ENCODE measurements around the gene CNGA1.
"Not testable (repeated sequence)": the region's sequence is repeated elsewhere in the genome, so short reads cannot be mapped to it uniquely, and the experiment has no call there.

Gene CNGA1

DNA sequence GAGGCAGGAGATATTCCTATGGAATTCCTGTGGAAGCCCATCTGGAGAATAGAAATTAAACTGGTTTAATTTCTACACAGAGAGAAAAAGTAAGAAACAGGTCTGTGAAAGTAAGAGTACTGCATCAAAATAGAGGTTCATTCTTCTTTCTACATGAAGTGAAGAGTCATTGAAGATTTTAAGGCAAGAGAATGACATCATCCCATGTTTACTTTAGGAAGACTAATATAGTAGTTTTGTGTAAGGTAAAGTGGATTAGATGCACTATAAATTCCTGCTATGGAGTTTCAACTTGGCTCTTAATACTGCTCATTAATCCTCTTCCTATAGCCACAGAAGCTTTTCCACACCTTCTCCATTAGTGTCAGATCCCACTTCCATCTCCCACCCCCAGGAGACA lies 47.6 kb downstream of the CNGA1 start:
- no peak for DNase-seq (ENCODE audit: low read depth)

DNA sequence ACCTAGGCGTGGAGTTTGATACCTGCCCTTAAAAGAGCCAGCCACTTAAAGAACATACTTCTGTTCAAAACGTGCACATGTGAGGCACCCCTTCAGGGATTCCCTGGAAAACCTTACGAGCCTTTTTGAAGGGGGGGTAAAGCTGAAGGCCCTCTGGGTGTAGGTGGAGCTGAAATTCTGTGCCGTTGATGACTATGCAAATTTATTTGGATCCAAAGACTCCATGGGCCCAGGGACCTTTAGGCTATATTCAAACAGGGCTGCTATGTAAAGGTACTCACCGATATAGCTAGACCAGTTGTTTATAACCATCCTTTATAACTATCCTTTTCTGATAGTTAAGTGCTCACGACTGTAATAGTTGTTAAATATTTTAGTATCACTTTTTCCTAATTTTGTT lies 61.8 kb downstream of the CNGA1 start:
- DNase-seq (ENCODE audit: low read depth), result no peak

DNA sequence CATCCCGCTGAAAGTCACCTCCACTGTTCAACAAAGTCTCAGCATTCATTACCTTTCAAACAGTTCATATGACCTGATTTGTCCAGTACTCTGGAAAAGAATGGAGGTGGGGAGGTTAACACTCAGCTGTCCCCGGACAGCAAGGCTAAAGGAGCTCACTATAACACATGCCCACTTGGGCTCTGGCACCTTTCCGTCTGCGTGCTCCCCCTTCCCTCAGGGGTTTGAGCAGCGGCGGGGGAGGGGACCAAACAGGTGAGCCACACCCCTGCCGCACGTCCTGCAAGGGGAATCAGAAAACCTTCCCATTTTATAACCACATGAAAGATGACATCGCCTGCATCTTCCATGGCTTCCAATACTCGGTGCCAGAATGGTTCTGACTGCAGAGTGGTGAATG lies 62.2 kb downstream of the CNGA1 start:
- no peak for DNase-seq (ENCODE audit: low read depth)

DNA sequence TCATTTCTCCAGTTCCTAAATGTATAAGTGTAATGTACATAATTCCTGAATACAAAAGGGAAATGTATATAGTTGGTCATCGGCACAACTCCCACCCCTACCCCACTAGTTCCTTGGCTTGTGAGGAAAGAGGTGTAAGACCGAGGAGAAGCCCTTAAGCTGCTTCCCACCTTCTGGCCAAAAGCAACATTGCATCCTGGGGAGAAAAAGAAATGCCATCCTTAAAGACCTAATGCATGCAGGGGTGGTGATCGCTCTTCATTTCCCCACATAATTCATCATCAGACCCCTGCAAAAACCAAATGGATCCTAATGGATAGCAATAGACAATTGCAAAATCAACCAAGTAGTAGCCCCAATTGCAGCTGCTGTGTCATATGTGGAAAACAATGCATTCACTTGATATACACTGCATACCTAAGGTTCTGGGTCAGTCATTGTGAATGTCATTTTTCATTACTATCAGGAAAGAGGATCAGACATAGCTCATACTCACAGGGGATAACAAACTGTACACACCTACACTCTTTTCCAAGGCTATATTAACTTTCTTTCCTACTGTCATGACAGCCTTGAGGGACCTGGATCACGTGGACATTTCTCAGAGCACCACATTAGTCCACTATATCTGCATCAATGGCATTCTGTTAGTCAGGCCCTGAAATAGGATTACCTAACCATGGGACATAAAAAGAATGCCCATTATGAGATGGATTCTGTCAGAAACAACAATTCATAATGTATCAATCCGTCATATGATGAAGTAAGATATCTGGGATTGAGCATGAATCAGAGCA lies 70.4 kb downstream of the CNGA1 start:
- DNase-seq (ENCODE audit: low read depth), result no peak

DNA sequence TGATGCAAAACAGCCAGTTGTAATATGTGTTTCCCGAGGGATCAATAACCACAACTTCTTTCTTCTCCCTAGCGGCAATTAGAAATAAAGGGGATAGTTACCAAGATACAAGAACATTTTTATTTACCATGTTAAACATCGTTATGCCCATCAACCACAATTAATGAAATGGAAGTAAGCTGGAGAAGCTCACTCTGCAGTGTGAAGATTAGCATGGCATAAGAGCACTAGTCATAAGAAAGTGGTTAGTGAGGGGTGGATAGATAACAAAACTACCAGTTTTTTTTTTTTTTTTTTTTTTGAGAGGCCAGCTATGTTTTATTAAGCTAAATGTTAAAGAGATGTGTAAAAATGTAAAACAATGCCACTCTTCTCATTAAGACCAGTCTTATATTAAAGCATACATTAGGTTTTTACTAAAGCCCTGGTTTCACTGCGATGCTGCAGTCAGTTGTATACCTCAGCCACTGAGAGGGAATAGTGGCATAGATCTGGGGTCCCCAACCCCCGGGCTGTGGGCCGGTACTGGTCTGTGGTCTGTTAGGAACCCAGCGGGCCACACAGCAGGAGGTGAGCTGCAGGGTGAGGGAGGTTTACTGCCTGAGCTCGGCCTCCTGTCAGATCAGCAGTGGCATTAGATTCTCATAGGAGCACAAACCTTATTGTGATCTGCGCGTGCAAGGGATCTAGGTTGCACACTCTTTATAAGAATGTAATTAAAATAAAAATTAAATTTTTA lies 74.2 kb downstream of the CNGA1 start:
- no peak for DNase-seq (ENCODE audit: low read depth)

DNA sequence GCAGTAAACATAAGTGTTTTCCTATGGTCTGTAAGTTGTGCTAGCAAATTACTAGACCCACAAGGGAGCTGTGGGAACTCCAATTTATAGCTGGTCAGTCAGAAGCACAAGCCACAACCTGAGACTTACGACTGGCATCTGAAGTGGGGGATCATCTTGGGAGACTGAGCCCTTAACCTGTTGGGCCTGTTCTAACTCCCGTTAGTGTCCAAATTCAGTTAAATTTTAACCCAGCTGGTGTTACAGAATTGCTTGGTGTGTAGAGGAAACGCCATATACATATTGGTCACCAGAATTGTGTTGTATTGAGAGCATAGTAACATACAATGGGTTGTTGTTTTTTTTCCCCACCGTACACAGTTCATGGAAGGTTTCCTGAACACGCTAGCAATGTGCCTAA lies 77.0 kb downstream of the CNGA1 start:
- DNase-seq (ENCODE audit: low read depth), result no peak

DNA sequence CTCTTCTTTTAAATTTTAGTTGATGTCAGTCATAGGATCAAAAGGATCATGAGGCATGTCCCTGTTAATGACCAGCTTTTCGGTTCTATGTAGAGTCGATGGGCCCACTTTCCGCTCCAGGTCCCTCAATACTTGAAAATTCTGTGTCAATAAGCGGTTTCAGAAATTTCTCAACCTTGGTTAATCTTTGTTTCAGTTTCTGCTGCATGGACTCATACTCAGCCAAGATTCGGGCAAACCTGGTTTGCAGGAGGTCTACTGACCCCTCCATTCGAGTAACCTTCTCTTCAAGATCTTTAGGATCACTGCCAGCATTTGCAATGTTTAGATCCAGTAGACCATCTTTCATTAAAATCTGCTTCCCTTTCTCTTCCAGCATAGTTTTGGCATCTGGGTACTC lies 80.1 kb downstream of the CNGA1 start:
- no peak for DNase-seq (ENCODE audit: low read depth)

DNA sequence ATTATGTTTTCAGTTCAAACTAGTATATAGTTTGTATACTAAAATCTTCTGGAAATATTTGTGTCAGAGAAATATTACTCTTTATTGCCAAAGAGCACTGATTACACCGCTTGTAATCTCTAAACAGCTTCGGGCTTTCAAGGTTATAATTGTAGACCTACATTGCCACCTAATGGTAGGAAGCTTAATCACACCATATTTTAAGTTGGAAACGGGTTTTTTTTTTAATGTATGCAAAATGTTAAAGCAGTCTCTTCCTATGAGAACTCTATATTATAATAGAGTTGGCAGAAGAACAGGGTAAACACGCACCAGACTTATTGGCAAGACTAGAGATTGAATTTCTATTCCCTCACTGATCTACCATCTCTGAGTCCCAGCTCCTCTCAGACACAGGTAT lies 82.6 kb downstream of the CNGA1 start:
- no peak for DNase-seq (ENCODE audit: low read depth)

DNA sequence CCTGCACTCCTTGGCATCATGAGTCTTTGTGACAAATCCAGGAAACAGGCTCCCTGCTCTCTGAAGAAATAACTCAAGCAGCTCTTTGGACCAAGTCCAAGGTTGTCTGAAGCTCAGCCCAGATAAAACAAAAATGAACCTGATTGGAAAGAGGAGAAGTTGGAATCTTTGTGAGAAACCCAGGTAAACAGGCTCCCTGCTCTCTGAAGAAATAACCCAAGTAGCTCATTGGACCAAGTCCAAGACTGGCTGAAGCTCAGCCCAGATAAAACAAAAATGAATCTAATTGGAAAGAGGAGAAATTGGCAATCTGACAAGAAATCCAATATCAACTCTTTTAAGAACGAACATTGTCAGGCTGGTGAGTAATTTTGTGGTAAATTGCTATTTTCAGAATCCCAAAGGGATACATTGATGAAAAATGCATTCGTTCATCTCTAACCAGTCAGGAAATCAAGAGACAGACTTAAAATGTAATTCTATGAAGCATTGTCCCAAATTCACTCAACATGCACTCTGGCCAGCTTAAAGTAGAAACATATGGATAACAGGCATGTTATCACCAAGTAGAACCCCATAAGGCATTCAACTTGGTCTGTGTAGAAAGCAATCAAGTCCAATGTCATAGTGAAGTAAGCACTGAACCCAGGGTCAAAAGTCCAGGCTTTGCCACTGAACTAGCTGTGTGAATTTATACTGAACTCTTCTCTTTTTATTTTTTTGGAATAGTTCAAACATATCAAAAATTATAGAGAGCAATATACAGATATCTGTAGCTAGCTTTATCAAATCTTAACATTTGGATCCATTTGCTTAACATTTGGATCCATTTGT lies 85.3 kb downstream of the CNGA1 start:
- DNase-seq (ENCODE audit: low read depth), result no peak

DNA sequence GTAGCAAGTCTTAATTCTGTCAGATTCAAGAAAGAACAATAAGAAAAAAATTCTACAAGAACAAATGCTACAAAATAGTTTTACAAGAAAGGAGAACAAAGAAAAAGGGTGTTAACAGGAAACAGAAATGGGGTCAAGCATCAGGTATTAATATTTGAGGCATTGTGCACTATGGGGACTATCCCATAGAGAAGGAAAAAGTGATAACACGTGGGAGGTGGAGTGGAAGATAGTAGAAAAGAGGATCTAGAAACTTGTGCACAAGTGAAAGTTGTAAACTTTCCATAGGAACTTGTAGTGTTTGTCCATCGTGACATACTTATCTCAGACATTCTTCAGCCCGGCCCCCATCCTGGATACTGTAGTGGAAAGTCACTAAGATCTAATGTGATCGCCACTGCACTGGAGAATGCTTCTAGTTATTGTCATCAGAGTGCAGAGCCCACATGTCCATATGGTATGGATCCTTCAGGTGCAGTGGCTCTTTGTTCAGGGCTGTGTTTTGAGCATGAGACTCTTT lies 86.7 kb downstream of the CNGA1 start:
- no peak for DNase-seq (ENCODE audit: low read depth)

DNA sequence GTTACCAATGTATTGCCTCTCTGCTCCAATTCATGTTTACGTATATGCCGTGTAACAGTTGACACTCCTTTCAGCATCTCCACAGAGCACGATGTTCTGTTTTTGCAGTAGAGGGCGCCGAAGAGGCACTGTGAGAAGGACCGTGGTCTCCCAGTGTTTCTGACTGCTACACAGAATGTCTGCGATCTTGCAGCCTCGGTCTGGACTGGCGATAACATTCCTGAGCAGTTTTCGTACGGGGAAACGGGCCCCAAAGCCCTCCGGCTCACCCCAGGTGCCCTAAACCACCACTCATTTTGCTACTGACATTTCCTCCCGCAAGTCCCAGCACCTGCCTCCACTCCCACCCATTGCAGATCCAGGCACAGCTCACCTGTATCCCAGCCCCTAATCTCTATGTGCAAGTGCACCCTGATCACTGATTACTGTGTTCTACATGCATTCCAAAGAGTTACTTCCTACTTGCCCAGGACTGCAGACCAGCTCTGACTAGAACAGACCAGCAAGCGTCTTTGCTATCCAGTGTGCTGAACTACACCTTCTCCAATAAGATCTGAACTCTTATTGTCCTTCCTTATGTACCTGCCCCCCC lies 89.7 kb downstream of the CNGA1 start:
- peak; percentile 21 for DNase-seq (ENCODE audit: low read depth)

DNA sequence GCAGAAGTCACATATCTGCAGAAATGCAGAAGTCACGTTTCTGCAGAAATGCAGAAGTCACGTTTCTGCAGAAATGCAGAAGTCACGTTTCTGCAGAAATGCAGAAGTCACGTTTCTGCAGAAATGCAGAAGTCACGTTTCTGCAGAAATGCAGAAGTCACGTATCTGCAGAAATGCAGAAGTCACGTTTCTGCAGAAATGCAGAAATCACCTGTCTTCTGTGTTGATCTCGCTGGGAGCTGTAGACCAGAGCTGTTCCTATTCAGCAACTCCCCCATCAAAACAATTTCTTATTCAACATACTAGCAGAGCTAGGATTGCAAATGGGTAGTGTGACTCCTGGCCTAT lies 93.2 kb downstream of the CNGA1 start:
- not testable (repeated sequence) for DNase-seq (ENCODE audit: low read depth)

DNA sequence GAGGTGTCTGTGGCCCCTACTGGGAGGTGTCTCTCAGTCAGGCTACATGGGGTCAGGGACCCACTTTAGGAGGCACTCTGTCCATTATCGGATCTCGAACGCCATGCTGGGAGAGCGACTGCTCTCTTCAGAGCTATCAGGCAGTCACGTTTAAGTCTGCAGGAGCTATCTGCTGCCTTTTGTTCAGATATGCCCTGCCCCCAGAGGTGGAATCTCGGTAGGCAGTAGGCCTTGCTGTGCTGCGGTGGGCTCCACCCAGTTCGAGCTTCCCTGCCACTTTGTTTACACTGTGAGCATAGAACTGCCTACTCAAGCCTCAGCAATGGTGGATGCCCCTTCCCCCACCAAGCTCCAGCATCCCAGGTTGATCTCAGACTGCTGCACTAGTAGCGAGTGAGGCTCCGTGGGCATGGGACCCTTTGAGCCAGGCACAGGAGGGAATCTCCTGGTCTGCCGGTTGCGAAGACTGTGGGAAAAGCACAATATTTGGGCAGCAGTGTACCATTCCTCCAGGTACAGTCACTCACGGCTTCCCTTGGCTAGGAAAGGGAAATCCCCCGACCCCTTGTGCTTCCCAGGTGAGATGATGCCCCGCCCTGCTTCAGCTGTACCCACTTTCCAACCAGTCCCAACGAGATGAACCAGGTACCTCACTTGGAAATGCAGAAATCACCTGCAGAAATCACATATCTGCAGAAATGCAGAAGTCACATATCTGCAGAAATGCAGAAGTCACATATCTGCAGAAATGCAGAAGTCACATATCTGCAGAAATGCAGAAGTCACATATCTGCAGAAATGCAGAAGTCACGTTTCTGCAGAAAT lies 93.8 kb downstream of the CNGA1 start:
- DNase-seq (ENCODE audit: low read depth), result not testable (repeated sequence)

DNA sequence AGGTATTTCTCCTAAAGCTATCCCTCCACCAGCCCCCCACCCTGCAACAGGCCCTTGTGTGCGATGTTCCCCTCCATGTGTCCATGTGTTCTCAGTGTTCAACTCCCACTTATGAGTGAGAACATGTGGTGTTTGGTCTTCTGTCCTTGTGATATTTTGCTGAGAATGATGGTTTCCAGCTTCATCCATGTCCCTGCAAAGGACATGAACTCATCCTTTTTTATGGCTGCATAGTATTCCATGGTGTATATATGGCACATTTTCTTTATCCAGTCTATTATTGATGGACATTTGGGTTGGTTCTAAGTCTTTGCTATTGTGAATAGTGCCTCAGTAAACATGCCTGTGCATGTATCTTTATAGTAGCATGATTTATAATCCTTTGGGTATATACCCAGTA lies 99.3 kb downstream of the CNGA1 start:
- DNase-seq (ENCODE audit: low read depth), result not testable (repeated sequence)

DNA sequence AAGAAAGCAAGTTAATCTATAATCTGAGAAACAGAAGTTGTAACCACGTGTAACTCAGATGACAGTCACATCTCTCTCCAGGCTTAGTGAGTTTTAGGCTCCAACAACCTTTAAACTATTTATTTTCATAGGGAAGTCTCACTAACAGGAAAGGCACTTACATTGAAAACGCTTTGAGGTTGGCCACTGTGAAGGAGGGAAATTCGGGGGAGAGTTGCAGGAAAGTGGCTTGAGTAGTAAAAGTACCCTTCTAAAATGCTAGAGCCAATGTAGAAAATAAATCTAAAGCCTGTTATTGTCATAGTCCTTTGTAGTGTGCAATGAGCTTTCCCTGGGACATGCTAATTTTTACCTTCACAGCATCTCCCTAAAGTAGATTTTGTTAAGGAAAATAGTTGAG lies 101.1 kb downstream of the CNGA1 start:
- no peak for DNase-seq (ENCODE audit: low read depth)

DNA sequence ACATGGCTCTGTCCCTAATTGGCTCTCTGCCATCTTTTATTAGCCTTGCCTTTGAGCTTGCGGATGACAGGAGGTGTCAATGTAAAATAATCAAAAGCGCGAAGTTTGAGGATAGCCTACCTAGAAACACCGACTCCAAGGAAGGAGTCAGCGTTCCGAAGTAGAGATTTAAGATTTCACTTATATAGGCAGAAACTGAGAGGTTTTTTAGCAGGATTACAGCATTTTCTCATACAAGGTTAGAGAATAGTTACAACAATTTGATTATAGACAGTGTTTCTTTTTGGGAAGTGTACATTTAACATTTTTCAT lies 101.6 kb downstream of the CNGA1 start:
- no peak for DNase-seq (ENCODE audit: low read depth)

DNA sequence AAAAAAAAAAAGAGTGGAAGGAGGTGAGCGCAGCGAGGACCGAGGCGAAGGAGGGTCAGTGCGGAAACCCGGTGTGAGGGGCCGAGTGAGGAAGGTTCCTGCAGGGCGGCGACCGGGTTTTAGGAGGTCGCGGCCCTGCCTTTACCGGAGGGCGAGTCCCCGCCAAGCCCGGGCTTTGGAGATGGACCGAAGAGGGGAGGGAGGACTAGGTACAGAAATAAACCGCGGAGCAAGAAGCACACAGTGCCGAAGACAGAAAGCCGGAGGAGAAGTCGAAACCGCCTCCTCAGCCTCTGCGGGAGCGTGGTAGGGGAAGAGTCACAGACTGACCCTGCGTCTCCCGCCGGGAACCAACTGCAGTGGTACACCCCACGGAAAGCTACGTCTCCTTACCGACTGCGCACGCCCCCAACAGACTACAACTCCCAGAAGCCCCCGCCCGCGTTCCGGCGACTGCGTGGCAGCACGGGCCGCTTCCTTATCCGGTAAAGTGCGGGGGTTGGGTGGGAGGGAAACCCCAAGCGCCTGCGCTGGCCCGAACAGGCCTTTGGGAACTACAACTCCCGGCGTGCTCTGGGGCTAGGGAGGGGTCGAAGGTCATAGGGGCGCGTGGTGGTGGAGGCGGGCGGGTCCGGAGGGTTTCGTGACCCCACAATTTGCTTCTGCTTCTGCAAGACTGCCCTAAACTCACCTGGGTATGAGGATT lies 102.1 kb downstream of the CNGA1 start, which contains the start of gene NFXL1:
Gene NFXL1, minus strand, starts transcription at position 364 of the 706 bp plus-strand sequence. CDS start 380 bp downstream, outside the sequence.
- peak; percentile 91 for DNase-seq (ENCODE audit: low read depth)

DNA sequence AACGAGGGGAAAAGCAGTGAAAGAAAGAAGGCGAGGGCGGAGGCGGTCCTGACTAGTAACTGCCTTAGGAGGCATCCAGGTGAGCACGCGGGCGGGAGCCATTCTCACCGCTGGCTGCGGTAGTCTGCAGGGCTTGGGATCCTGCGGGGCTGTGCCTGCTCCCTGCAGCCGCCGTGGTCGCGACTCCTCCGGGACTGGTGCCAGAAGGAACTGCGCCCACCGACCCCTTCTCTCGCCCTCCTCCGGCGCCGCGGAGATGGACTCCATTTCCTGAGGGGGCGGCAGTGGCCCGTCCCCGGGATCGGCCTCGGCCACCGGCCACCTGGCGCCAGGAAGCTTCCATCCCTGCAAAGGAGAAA lies 102.6 kb downstream of the CNGA1 start:
- DNase-seq (ENCODE audit: low read depth), result no peak

DNA sequence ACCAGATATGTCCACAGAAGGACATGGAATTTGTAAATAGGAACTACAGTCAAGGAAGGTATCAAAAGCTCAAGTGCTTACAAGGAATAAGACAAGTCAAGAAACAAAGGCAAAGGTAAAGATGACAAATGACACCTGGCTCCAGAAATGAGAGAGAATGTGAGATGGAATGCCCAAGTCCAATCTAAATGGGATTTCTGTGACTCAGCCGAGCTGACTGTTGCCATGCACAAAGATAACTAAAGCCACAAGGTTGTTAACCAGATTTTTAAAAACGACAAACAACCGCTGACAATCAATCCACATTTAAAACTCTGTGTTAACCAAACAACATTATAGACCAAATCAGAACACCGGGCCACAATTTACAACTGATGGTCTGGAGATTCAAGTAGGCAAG lies 103.2 kb downstream of the CNGA1 start:
- no peak for DNase-seq (ENCODE audit: low read depth)

DNA sequence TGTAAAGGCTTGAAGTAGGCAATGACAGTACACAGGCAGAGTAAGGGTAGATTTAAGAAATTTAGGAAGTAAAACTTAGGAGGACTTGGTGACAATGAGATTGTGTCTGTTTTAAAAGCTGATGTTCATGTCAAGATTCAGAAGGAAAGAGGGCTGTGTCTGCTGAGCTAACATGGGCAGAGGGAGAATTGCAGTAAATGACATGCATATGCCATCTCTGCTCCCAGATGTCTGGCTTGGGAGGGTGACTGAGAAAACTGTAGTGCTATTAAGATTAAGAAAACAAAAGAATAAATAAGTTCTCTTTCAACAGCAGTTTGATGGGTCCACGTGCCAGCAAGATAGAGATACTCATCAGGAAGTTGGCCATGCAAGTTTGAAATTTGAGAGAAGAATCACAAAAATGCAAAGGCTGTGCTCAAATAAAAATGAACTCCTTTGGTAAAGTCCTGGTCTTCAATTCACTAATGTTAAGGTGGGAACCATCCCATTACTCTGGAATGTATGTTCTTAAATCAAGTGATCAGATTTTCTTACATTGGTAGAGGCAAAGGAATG lies 109.3 kb downstream of the CNGA1 start:
- no peak for DNase-seq (ENCODE audit: low read depth)

Measured in stimulated activated CD8-positive, alpha-beta memory T cell treated with anti-CD3 and anti-CD28 coated beads, Interleukin-15, amount 100 ng/mL, for 1 hour (primary cell).